WTC11 (cell line): ENCODE results near the gene C11orf21.

Experiments used
- CREB1 ChIP-seq: sonication (generic); formaldehyde crosslinking; IDR thresholded peaks from 2 replicates; pipeline ENCODE4 v1.8.0; 2023; ENCODE audit warnings: mild to moderate bottlenecking, missing genetic modification reagents
- ESRRA ChIP-seq: sonication (generic); formaldehyde crosslinking; IDR thresholded peaks from 2 replicates; pipeline ENCODE4 v1.8.1; 2022; ENCODE audit warnings: mild to moderate bottlenecking, missing genetic modification reagents, borderline replicate concordance
- TF ChIP-seq, protein P1 (sequence below): sonication (generic); formaldehyde crosslinking; IDR thresholded peaks from 2 replicates; pipeline ENCODE4 v1.8.1; 2022; ENCODE audit warnings: low read depth, missing genetic modification reagents, borderline replicate concordance
- TF ChIP-seq, protein P2 (sequence below): fragments of 200-600 bp; IDR thresholded peaks from 2 replicates; pipeline ENCODE4 v1.8.0; 2022; ENCODE audit warnings: antibody characterized with exemption
- TF ChIP-seq, protein P3 (sequence below): fragments of 250-450 bp; sonication (Bioruptor Pico); IDR thresholded peaks from 2 replicates; pipeline ENCODE4 v2.1.2; 2022; ENCODE audit warnings: mild to moderate bottlenecking, moderate library complexity
- TF ChIP-seq, protein P4 (sequence below): sonication (generic); formaldehyde crosslinking; conservative IDR thresholded peaks from 2 replicates; pipeline ENCODE4 v1.8.1; 2022; ENCODE audit warnings: mild to moderate bottlenecking, missing genetic modification reagents

DNA sequence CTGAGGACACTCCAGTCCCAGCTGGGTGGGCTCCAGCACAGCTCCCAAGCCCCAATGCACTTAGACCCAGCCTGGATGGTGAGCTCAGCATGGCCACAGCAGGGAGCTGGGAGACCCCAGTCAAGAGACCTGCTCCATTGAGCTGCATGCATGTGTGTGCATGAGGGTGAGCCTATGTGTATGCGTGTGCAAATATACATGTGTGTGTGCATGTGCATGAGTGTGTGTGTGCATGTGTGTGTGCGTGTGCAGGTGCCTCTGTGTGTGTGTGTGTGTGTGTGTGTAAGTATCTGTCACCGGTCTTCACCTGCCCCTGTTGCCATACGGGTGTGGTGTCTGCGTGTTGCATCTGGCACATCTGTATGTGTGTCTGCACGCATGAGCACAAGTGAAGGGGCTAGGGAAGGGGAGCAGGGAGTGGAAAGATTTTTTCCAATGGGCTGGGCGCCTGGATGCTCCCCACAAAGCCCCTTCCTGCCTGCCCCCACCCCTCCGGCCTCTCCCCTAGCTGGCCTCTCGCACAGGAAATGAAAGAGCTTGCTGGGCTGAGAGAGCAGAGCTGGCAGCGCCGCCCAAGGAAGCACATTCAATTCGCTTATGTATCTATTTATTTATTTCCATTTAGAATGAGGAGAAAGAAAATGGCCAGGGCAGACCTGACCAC is 4.2 kb upstream of the C11orf21 start:
- TF ChIP-seq, protein P1, sequence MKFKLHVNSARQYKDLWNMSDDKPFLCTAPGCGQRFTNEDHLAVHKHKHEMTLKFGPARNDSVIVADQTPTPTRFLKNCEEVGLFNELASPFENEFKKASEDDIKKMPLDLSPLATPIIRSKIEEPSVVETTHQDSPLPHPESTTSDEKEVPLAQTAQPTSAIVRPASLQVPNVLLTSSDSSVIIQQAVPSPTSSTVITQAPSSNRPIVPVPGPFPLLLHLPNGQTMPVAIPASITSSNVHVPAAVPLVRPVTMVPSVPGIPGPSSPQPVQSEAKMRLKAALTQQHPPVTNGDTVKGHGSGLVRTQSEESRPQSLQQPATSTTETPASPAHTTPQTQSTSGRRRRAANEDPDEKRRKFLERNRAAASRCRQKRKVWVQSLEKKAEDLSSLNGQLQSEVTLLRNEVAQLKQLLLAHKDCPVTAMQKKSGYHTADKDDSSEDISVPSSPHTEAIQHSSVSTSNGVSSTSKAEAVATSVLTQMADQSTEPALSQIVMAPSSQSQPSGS (CRISPR knock-in tag), result no peak
- TF ChIP-seq, protein P2, sequence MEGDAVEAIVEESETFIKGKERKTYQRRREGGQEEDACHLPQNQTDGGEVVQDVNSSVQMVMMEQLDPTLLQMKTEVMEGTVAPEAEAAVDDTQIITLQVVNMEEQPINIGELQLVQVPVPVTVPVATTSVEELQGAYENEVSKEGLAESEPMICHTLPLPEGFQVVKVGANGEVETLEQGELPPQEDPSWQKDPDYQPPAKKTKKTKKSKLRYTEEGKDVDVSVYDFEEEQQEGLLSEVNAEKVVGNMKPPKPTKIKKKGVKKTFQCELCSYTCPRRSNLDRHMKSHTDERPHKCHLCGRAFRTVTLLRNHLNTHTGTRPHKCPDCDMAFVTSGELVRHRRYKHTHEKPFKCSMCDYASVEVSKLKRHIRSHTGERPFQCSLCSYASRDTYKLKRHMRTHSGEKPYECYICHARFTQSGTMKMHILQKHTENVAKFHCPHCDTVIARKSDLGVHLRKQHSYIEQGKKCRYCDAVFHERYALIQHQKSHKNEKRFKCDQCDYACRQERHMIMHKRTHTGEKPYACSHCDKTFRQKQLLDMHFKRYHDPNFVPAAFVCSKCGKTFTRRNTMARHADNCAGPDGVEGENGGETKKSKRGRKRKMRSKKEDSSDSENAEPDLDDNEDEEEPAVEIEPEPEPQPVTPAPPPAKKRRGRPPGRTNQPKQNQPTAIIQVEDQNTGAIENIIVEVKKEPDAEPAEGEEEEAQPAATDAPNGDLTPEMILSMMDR, result no peak
- TF ChIP-seq ESRRA (CRISPR knock-in tag), result no peak
- TF ChIP-seq, protein P3, sequence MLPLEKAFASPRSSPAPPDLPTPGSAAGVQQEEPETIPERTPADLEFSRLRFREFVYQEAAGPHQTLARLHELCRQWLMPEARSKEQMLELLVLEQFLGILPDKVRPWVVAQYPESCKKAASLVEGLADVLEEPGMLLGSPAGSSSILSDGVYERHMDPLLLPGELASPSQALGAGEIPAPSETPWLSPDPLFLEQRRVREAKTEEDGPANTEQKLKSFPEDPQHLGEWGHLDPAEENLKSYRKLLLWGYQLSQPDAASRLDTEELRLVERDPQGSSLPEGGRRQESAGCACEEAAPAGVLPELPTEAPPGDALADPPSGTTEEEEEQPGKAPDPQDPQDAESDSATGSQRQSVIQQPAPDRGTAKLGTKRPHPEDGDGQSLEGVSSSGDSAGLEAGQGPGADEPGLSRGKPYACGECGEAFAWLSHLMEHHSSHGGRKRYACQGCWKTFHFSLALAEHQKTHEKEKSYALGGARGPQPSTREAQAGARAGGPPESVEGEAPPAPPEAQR (CRISPR knock-in tag), result no peak
- TF ChIP-seq, protein P4, sequence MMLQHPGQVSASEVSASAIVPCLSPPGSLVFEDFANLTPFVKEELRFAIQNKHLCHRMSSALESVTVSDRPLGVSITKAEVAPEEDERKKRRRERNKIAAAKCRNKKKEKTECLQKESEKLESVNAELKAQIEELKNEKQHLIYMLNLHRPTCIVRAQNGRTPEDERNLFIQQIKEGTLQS (CRISPR knock-in tag), result no peak
- no peak for TF ChIP-seq CREB1 (CRISPR knock-in tag)
